Neural cell (in vitro differentiated cells): Measurements from ENCODE around the gene ESPNL.

Source experiments
- EP300 ChIP-seq: fragments of 450-650 bp; conservative IDR thresholded peaks from 2 replicates; pipeline ENCODE4 v1.6.1; 2014; ENCODE audit warnings: antibody characterized with exemption, mild to moderate bottlenecking, moderate library complexity; ENCODE audit not compliant: poor library complexity, severe bottlenecking
- EZH2 ChIP-seq: fragments of 200-600, 300-800 bp; shearing (Covaris generic), sonication (generic); IDR thresholded peaks from 2 replicates; pipeline ENCODE4 v1.6.1; 2014; ENCODE audit warnings: antibody characterized with exemption, low read length, borderline replicate concordance, mild to moderate bottlenecking; ENCODE audit not compliant: insufficient read depth, poor library complexity, severe bottlenecking
- MXI1 ChIP-seq: fragments of 450-650 bp; conservative IDR thresholded peaks from 2 replicates; pipeline ENCODE4 v1.6.1; 2014; ENCODE audit warnings: antibody characterized with exemption, mild to moderate bottlenecking; ENCODE audit not compliant: poor library complexity, severe bottlenecking
- POLR2AphosphoS5 ChIP-seq: IDR thresholded peaks from 2 replicates; pipeline ENCODE4 v1.6.1; 2012
- RAD21 ChIP-seq: fragments of 450-650 bp; conservative IDR thresholded peaks from 2 replicates; pipeline ENCODE4 v1.6.1; 2014; ENCODE audit warnings: antibody characterized with exemption, mild to moderate bottlenecking, moderate library complexity
- SMC3 ChIP-seq: fragments of 450-650 bp; conservative IDR thresholded peaks from 2 replicates; pipeline ENCODE4 v1.6.1; 2014; ENCODE audit warnings: antibody characterized with exemption, mild to moderate bottlenecking, moderate library complexity; ENCODE audit not compliant: poor library complexity
- TAF1 ChIP-seq: IDR thresholded peaks from 2 replicates; pipeline ENCODE4 v1.6.1; 2012; ENCODE audit warnings: low read depth
- TF ChIP-seq, protein P1 (sequence below): fragments of 450-650 bp; IDR thresholded peaks from 2 replicates; pipeline ENCODE4 v1.5.1; 2014; ENCODE audit warnings: antibody characterized with exemption, mild to moderate bottlenecking, moderate library complexity; ENCODE audit not compliant: poor library complexity, severe bottlenecking
- TF ChIP-seq, protein P2 (sequence below): IDR thresholded peaks from 2 replicates; pipeline ENCODE4 v1.6.1; 2012; ENCODE audit warnings: borderline replicate concordance

- TF ChIP-seq POLR2AphosphoS5 (no peak), EZH2 (no peak), EP300 (no peak), TAF1 (no peak), MXI1 (no peak), RAD21 (no peak), SMC3 (no peak)
- TF ChIP-seq, protein P1, sequence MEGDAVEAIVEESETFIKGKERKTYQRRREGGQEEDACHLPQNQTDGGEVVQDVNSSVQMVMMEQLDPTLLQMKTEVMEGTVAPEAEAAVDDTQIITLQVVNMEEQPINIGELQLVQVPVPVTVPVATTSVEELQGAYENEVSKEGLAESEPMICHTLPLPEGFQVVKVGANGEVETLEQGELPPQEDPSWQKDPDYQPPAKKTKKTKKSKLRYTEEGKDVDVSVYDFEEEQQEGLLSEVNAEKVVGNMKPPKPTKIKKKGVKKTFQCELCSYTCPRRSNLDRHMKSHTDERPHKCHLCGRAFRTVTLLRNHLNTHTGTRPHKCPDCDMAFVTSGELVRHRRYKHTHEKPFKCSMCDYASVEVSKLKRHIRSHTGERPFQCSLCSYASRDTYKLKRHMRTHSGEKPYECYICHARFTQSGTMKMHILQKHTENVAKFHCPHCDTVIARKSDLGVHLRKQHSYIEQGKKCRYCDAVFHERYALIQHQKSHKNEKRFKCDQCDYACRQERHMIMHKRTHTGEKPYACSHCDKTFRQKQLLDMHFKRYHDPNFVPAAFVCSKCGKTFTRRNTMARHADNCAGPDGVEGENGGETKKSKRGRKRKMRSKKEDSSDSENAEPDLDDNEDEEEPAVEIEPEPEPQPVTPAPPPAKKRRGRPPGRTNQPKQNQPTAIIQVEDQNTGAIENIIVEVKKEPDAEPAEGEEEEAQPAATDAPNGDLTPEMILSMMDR, result no peak
- TF ChIP-seq, protein P2, sequence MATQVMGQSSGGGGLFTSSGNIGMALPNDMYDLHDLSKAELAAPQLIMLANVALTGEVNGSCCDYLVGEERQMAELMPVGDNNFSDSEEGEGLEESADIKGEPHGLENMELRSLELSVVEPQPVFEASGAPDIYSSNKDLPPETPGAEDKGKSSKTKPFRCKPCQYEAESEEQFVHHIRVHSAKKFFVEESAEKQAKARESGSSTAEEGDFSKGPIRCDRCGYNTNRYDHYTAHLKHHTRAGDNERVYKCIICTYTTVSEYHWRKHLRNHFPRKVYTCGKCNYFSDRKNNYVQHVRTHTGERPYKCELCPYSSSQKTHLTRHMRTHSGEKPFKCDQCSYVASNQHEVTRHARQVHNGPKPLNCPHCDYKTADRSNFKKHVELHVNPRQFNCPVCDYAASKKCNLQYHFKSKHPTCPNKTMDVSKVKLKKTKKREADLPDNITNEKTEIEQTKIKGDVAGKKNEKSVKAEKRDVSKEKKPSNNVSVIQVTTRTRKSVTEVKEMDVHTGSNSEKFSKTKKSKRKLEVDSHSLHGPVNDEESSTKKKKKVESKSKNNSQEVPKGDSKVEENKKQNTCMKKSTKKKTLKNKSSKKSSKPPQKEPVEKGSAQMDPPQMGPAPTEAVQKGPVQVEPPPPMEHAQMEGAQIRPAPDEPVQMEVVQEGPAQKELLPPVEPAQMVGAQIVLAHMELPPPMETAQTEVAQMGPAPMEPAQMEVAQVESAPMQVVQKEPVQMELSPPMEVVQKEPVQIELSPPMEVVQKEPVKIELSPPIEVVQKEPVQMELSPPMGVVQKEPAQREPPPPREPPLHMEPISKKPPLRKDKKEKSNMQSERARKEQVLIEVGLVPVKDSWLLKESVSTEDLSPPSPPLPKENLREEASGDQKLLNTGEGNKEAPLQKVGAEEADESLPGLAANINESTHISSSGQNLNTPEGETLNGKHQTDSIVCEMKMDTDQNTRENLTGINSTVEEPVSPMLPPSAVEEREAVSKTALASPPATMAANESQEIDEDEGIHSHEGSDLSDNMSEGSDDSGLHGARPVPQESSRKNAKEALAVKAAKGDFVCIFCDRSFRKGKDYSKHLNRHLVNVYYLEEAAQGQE, result no peak
Observed at GRCh38 chr2:238129166-238130010, 29.2 kb downstream of the ESPNL start.
